Activated T-cell treated with anti-CD3 and anti-CD28 coated beads, Interleukin-2, amount 50 U/mL, for 48 hours (primary cell): ENCODE measurements around the gene LYRM9.
"Not testable (repeated sequence)": the region's sequence is repeated elsewhere in the genome, so short reads cannot be mapped to it uniquely, and the experiment has no call there.

ENCODE experiments used
- DNase-seq, 2 experiments: peaks; one replicate each; pipeline ENCODE4 v3.0.0-alpha.2; 2020

Gene LYRM9

DNA sequence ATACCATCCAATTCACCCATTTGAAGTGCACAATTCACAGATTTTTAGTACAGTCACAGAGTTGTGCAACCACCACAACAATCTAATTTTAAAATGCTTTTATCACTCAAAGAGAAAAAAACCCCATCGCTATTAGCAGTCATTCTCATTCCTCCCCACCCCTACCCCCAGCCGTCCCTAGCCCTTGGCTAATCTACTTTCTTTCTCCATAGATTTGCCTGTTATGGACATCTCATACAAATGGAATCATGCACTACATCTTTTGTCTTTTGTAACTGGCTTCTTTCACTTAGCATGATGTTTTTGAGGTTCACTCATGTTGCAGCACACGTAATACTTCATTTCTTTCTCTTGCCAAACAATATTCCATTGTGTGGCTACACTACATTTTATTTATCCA lies 20.4 kb downstream of the LYRM9 start:
- DNase-seq = no peak

DNA sequence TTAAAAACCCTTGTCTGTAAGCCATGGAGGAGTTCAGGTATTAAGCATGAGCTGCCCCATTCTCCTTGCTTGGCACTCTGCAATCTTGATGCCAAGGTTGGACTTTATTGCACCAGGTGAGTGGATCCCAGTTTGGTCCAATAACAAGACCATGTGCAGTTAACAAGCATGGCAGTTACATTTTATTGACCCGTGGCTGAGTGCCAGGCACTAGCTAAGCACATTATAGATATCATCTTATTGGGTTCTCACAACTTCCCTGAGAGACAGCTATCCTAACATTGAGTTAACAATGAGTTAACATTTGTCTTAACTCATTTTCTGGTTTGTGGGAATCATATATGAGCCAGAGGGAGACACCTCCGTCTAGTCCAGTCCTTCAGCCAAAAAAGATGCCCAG lies 21.8 kb downstream of the LYRM9 start:
- DNase-seq = no peak

DNA sequence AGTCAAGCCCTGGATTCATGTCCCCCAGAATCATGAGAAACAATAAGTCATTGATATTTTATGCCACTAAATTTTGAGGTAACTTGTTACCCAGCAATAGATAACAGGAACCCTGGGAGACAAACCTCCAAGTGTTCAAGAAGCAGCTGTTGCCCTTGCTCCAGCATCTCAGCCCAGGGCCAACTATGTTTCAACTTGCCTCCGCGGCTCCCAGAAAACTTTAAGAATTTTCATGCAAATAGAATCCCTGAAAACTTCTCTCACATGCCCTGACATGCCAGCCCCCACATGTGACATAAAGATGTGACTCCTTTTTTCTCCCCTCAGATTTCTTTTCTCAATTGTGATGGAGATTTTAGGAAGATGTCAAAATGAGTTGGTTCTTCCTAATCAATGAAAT lies 22.8 kb downstream of the LYRM9 start:
- no peak for DNase-seq

DNA sequence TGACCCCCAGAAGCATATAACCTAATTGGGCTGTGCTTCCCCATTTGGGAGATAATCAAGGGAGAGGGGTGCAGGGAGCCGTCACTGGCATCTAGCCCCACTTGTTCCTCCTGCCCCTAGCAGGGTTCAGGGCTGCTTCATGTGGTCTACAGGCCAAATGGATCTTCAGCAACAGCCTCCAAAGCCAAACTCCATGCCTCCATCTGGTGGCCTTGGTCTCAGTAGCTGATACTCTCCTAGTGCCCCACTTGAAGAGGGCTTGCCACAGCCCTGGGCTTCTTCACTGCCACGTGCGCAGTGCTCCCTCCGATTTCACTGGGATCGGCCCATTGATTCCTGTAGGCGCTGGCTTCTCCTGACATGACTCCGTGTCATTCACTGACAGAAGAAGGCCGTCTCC lies 24.6 kb downstream of the LYRM9 start:
- no peak for DNase-seq

DNA sequence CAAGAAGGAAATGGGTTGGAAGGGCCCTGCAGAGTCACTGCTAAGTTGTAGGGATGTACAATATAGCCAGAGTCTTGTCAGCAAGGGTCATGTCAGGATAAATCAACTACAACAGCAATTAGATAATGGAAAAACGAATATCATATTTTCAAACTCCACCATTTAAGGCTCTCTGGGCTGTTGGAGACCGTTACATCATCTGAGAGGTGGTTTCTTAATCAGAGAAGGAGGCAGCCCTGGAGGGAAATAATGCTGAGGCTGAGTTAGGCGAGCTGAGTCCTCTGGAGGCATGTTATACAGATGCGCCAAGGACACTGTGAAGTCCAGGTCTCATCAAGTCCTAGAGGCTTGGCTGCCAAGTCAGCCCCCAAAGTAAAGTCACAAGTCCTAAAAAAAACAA lies 30.3 kb downstream of the LYRM9 start:
- no peak for DNase-seq

DNA sequence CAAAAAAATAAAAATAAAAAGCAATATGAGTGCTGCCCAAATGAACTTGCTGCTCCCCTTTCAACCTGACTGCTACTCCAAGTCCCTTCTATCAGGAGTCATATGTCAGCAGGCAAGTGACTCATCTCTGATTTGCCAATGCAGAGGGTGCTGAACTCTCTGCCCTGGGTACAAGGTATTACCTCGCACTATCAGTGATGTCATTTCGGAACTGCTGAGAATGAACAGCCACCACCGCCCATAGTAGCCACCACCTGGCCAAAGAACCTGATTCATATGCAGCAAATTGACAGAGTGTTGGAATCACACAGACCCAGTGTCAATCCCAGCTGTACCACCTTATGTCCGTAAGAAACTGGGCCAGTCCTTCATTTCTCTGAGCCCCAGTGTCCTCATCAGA lies 31.2 kb downstream of the LYRM9 start:
- no peak for DNase-seq

DNA sequence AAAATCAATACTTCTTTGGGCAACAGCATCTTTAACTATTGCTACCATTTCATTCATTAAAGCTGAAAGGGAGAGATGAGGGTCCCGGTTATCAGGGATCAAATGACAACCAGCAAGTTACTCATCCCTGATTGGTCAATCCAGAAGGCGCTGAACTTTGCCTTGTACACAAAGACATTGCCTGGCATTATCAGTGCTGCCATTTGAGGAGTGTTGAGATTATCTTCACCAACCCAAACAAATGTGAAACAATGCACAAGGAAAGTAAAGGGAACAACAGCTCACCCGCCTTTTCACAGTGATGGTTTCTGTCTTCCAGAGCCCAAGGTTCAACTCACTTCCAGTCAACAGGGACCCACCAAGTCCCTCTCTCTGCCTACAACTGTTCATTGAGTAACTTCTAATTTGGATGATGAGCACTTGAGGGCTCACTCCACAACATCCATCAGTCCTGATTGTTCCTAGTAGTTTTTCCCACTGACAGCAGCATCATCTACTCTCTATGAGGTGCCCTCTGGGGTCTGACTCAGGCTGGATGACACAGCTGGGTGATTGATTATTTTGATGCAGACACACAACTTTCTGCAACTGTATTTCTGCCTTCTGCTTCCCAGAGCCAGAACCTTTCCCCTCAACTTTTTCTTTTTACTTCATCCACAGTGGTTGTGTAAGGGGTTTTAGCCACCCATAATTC lies 32.0 kb downstream of the LYRM9 start:
- DNase-seq = no peak

DNA sequence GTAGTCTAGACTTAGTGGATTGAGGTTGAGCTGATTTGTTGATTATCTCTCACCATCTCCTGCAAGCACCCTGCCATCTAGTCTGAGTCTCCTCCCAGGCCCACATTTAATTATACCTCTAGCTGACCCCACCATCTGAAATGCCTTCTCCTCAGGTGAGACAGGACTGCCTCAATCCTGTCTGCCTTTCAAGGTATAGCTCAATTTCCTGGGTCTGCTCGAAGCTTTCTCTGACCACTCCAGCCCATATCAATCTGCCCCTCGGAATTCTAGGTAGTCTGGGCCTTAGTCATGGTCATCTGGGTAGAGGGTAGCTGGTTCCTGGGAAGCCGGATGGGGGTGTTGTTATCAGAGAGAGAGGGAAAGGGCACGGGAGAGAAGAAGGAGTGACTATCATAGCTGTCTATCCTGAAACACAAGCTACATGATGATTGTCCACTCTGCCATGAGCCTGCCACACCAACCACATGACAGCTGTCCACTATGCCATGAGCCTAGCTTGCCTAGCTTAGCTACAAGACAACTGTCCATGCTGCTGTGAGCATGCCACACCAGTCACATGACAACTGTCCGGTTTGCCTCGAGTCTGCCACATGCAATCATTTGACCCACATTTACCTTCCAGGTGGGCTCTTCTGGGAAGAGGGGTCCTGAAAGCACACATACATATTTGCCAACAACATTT lies 34.4 kb downstream of the LYRM9 start:
- no peak for DNase-seq

DNA sequence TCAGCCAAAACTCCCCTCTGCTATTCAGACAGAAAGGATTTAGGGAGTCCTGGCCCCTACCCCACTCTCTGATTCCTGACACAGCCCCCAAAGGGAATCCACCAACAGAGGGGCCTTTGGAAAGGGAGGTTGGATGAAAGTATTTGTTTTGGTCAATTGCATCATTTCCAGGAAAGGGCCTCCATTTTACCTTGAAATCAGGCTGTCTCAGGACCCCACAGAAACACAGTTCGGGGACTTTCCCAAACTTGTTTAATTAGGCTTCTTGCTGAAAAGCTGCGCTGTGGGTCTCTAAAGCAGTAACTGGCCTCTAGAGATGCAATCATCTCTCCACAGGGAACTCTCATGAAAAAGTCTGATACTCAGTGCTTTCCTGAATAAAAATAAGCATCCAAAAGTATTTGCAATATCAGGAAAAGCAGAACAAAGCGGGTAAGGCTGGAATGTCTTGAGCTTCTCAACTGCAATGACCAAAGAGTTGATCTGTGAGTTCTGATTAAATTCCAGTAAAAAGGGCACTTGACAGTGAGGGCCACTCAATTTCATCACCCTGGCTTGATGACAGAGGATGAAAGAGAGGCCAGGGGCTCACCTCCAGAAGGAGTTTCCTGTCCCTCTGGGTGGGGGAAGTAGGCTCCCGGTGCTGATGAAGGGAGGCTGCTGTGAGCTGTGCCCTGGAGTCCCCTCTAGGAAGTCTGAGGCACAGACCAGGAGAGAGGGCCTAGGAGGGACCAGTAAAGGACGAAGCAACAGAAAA lies 36.3 kb downstream of the LYRM9 start:
- no peak for DNase-seq

DNA sequence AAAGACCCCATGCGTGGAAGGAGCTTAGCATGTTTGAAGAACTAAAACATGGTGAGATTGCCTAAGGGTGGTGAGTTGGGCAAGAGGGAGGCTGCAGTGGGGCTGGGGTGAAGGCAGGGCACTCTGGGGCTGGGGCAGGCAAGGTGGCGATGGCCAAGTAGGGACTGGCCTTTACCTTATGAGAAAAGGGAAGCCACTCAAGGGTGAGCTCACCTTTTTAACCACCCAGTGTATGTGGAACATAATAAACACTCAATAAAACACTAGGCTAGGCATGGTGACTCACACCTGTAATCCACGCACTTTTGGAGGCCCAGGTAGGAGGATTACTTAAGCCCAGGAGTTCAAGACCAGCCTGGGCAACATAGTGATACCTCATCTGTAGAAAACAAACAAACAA lies 37.7 kb downstream of the LYRM9 start:
- DNase-seq = no peak

DNA sequence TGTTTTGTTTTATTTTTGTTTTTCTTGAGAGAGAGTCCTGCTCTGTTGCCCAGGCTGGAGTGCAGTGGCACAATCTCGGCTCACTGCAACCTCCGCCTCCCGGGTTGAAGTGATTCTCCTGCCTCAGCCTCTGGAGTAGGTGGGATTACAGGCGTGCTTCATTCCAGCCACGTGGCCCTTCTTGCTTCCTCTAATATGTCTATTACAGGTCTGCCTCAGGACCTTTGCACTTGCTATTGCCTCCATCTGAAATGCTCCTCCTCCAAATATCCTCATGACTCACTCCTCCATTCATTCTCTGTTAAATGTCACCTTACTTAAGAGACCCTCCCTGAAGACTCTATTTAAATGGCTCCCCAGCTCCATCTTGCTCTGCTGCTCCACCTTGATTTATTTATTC lies 39.0 kb downstream of the LYRM9 start:
- DNase-seq = no peak

DNA sequence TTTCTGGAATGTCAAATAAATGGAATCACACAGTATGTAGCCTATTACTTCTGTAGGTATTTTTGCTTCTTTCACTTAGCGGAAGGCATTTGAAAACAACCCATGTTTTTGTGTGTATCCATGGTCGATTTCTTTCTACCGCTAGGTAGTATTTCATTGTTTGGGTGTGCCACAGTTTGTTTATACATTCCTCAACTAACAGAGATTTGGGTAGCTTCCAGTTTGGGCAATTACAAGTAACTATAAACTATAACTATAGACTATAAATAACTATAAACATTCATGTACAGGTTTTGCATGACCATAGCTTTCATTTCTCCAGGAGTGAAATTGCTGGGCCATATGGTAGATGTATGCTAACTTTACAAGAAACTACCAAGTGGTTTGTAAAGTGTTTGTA lies 40.1 kb downstream of the LYRM9 start:
- no peak for DNase-seq

DNA sequence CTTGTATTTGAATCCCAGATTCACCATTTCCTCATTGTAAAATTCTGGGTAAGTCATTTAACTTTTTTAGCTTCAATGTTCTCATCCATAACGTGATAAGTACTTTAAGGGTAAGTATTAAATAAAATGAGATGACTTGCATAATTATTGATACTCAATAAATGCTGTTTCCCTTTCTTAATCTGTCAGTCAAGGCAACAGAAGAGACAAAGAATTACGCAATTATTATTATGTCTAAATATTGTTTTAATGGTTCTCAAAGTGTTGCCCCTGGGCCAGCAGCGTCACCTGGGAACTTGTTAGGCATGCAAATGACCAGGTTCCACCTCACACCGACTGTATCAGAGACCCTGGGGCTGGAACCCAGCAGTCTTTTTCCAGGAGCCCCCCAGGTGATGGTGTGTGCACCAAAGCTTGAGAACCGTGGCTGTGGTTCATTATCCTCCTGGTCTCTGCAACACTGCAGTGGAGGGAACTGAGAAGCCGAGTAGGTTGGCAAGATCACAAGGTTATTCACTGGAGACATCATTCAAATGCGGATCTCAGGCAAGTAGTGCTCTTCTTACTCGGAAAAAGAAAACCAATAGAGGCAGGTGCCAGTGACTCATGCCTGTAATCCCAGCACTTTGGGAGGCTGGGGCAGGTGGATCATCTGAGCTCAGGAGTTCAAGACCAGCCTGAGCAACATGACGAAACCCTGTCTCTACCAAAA lies 43.5 kb downstream of the LYRM9 start:
- DNase-seq = no peak

DNA sequence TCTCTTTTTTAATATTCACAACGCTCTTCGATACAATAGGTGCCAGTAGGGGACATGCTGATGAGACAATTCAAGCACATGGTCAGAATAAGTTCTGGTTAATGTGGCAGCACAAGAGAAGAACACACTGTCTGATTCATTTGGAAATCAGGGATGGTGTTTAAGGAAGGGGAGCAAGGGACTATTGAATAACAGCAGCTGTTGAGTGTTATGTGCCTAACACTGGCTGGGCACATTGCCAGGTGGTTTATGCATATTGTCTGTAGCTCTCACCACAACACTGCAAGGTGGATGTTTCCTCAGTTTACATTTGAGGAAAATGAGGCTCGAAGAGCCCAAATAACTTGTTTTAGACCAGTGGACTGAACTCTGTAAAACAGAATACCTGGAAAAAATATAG lies 44.2 kb downstream of the LYRM9 start:
- no peak for DNase-seq

DNA sequence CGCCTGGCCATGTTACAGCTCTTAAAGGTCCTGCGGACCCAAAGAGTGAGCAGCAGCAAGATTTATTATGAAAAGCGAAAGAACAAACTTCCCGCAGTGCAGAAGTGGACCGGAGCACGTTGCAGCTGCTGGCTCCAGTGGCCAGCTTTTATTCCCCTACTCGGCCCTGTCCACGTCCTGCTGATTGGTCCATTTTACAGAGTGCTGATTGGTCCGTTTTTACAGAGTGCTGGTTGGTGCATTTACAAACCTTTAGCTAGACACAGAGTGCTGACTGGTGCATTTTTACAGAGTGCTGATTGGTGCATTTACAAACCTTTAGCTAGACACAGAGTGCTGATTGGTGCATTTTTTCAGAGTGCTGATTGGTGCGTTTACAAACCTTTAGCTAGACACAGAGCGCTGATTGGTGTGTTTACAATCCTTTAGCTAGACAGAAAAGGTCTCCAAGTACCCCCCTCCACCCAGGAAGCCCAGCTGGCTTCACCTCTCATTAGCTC lies 46.3 kb downstream of the LYRM9 start:
- DNase-seq = not testable (repeated sequence)

DNA sequence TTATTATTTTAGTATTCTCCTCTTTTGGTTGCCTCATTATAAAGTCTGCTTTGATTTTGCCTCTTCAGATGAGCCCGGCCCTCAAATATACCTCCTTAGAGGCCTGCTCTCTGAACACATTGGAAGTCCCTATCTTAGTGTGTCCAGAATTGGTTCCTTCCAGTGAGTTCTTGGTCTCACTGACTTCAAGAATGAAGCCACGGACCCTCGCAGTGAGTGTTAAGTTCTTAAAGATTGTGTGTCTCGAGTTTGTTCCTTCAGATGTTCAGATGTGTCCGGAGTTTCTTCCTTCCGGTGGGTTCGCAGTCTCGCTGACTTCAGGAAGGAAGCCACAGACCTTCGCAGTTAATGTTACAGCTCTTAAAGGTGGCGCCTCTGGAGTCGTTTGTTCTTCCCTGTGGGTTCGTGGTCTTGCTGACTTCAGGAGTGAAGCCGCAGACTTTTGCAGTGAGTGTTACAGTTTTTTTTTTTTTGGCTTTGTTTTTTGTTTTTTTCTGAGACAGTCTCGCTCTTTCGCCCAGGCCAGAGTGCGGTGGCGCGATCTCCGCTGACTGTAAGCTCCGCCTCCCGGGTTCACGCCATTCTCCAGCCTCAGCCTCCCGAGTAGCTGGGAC lies 47.0 kb downstream of the LYRM9 start:
- peak; percentile 44 to 46 for DNase-seq

DNA sequence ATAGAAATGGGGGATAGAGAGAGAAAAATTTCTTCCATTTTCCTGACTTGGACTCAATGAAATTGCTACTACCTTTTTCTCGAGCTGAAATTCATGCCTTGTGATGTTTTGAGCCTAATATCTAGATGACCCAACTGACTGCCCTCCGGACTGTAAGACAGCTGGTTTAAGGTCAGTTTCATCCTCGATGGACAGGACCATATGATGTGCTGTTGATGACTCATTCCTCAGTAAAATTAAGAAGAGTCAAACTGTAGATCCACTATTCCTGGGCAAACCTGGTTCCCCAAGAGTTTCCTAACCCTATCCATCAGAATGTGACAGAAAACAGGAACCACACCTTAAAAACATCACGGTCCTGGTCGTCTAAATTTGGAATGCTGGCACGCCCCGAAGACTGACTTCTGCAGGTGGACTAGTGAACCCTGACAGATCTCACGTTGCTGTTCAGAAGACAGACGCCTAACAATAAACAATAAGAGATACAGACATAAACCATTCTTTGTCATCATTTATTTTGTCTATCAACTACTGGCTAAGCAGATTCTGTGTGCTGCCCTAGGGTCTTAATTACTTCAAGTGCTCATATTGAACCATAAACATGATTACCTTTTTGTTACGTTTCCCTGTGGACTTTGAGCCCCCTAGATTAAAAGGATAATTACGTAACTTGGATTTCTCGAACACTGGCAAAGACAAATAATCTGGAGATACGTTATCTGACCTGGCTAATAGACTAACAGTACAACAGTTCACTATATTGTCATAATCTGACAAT lies 47.7 kb downstream of the LYRM9 start:
- DNase-seq = no peak

DNA sequence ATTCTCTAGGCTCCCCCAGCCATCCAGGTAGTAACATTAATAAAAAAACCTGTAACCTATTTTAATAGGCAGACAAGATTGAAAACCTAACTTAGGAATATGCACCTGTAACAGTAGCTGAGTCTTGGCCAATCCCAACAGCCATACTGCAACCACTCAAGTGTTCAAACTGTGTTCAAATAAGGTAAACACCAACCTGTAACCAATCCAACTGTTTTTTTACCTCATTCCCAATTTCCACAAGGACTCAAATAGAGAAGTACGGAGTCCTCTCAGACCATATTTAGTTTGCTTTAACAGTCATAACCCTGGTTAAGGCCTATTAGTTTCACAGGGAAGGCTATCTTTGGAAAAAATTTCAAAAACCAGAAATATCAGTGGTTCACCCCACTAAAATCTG lies 52.5 kb downstream of the LYRM9 start:
- DNase-seq = no peak

DNA sequence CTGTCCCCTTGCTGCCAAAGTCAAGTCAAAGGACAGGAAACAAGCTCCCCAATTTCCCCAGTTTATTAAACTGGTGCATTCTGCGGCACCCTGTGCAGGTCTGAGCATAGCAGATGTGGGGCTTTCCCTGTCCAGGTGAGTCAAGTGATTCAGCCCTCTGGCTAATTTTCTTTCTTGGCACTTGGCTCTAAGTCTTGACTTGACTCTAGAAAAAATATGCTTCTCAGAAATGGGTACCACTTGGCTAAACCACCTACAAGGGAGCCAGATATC lies 52.8 kb downstream of the LYRM9 start:
- DNase-seq = not testable (repeated sequence)

DNA sequence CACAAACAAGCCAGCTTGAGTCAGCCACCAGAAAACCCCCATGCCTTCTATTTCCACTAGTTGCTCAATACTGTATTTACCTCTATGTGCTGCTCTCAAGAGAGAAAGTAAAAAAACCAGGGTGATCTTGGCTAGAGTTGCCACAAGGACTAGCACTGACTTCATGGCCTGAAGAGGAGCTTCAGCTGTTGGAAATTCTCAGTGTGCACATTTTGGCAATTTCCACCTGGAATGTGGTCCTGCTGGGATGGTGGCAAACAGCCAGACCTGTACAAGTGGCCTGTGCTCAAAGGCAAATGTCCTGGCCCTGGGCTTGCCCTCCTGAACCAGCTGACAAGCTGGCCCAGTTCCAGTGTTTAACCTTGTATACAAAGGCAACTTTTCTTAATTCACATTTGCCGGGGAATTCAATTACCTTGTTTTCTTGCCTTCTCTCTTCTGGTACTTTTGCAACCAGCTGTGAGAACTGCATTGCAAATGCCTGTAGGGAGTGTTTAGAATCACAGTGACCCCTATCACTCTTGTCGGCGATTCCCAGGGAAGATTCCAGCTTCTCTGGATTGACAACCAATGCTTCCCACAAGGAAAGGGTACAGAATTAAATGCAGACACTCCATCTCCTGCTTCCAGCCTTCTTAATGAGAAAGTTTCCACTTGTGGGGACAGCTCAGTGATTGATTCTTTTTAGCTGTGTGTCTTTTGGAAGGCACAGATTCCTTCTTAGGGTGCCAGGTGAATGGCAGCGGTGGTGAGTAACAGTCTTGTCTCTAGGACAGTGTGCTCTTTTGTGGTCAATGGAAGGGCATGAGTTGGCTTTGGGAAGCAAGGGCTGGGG lies 53.4 kb downstream of the LYRM9 start:
- DNase-seq = not testable (repeated sequence)

DNA sequence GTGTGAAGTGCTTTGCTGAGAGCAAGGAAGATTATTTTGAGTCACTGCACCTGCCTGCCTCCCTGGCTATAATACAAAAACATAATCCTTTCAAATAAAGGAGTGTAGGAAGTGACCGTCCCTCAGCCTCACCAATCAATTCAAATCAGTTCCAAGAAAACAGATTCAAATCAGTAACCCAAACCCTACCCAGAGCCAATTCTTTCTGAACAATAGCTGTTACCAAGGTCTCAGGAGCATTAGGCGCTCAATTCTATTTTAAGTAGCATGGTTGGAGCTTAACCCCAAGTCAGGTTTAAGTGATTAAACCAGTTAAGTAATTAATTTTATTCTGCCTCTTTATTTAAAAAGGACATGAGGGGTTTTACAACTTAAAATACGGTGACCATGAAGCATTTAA lies 54.6 kb downstream of the LYRM9 start:
- not testable (repeated sequence) for DNase-seq
